Jurkat, Clone E6-1 (cell line): ENCODE measurements around the gene CHAT.
A peak's percentile ranks its signal among the peaks of the same experiment; 100 is the strongest.

Experiments used
- DNase-seq: peaks from one replicate; pipeline ENCODE4 v3.0.0-alpha.2; 2011; ENCODE audit warnings: low read depth, low spot score
- H3K4me3 ChIP-seq: 2 replicates; pipeline ENCODE4 v1.5.1; 2011; ENCODE audit warnings: mild to moderate bottlenecking, low read length, control low read depth, moderate library complexity

Gene CHAT

GRCh38 chr10:49610114-49610457 lies 3.8 kb upstream of the CHAT start, which contains the start of gene SLC18A3:
Gene SLC18A3, plus strand, starts transcription at chr10:49610310. Its CDS starts 431 bp downstream, at chr10:49610741.
- no peak for DNase-seq
- H3K4me3 ChIP-seq = no peak within 1 kb of the TSS

- no peak overlapping the region for H3K4me3 ChIP-seq
- no peak for DNase-seq
Measured at GRCh38 chr10:49610458-49611165, 3.2 kb upstream of the CHAT start.

- DNase-seq = no peak
- H3K4me3 ChIP-seq = no peak overlapping the region
Measured at GRCh38 chr10:49611166-49611815, 2.5 kb upstream of the CHAT start.

GRCh38 chr10:49611816-49612512 lies 1.9 kb upstream of the CHAT start:
- H3K4me3 ChIP-seq = no peak overlapping the region
- no peak for DNase-seq

- peak; percentile 49 for DNase-seq
- peak overlapping the region; percentile 49 for H3K4me3 ChIP-seq
Measured at GRCh38 chr10:49612513-49613164, 1.2 kb upstream of the CHAT start.

- no peak for DNase-seq
- H3K4me3 ChIP-seq = peak overlapping the region; percentile 49
Measured at GRCh38 chr10:49613165-49613881, 514 bp upstream of the CHAT start.

- peak overlapping the region; percentile 49; the same call in 1 of the 2 replicates for H3K4me3 ChIP-seq
- DNase-seq = no peak
Measured at GRCh38 chr10:49614242-49615198, 683 bp downstream of the CHAT start.

GRCh38 chr10:49615213-49615612 lies 1.4 kb downstream of the CHAT start:
- no peak overlapping the region for H3K4me3 ChIP-seq
- DNase-seq = no peak

- no peak for DNase-seq
- no peak overlapping the region for H3K4me3 ChIP-seq
Measured at GRCh38 chr10:49615721-49616120, 1.9 kb downstream of the CHAT start.

- no peak overlapping the region for H3K4me3 ChIP-seq
- DNase-seq = no peak
Measured at GRCh38 chr10:49616421-49617101, 2.7 kb downstream of the CHAT start.

GRCh38 chr10:49617121-49618020 lies 3.5 kb downstream of the CHAT start:
- no peak for DNase-seq
- H3K4me3 ChIP-seq = no peak overlapping the region

- no peak overlapping the region for H3K4me3 ChIP-seq
- no peak for DNase-seq
Measured at GRCh38 chr10:49618821-49619220, 5.0 kb downstream of the CHAT start.

- no peak overlapping the region for H3K4me3 ChIP-seq
- no peak for DNase-seq
Measured at GRCh38 chr10:49619613-49620012, 5.8 kb downstream of the CHAT start.

- no peak overlapping the region for H3K4me3 ChIP-seq
- DNase-seq = no peak
Measured at GRCh38 chr10:49620286-49620810, 6.5 kb downstream of the CHAT start.

- no peak overlapping the region for H3K4me3 ChIP-seq
- DNase-seq = no peak
Measured at GRCh38 chr10:49620841-49621378, 7.1 kb downstream of the CHAT start.

GRCh38 chr10:49621561-49621960 lies 7.7 kb downstream of the CHAT start:
- no peak for DNase-seq
- no peak overlapping the region for H3K4me3 ChIP-seq
